ENCODE measurements around the gene MYO5A.

DNA sequence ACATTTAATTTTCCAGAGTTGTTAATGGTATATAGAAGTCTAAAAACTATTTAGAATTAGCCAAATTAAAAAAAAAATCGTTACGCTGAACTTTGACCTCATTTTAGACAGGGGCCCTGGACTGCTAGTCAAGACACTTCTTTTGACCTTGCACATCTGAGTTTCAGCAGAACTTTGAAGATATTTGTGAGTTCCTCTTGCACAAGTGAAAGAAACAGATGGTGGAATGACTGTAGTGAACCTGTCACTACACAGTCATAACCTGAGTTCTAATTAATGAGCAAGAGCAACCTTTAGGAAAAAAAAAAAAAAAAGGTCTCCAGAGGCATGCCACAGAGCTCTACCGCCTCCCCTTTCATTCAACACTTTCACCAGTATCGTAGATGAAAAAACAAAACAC is 238.4 kb downstream of the MYO5A start:
- TF ChIP-seq SMC3 (IDR thresholded peaks at IDR 0.05; ENCODE audit: low read depth, low read length) (no peak), MEF2A (IDR thresholded peaks at IDR 0.05; ENCODE audit: borderline replicate concordance, low read depth) (no peak), GABPA (IDR thresholded peaks at IDR 0.05; ENCODE audit: low read depth) (no peak), SIN3A (IDR thresholded peaks at IDR 0.05; ENCODE audit: borderline replicate concordance, low read depth, low read length) (no peak), TCF12 (IDR thresholded peaks at IDR 0.05) (no peak), TAF1 (IDR thresholded peaks at IDR 0.05; ENCODE audit: borderline replicate concordance, low read depth, low read length) (no peak), JUND (IDR thresholded peaks at IDR 0.05) (no peak), RCOR1 (IDR thresholded peaks at IDR 0.05; ENCODE audit: low read length) (no peak), POLR2AphosphoS5 (IDR thresholded peaks at IDR 0.05; ENCODE audit: low read depth, low read length) (no peak)
- TF ChIP-seq, protein P1, sequence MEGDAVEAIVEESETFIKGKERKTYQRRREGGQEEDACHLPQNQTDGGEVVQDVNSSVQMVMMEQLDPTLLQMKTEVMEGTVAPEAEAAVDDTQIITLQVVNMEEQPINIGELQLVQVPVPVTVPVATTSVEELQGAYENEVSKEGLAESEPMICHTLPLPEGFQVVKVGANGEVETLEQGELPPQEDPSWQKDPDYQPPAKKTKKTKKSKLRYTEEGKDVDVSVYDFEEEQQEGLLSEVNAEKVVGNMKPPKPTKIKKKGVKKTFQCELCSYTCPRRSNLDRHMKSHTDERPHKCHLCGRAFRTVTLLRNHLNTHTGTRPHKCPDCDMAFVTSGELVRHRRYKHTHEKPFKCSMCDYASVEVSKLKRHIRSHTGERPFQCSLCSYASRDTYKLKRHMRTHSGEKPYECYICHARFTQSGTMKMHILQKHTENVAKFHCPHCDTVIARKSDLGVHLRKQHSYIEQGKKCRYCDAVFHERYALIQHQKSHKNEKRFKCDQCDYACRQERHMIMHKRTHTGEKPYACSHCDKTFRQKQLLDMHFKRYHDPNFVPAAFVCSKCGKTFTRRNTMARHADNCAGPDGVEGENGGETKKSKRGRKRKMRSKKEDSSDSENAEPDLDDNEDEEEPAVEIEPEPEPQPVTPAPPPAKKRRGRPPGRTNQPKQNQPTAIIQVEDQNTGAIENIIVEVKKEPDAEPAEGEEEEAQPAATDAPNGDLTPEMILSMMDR (IDR thresholded peaks at IDR 0.05), result no peak
- TF ChIP-seq, protein P2, sequence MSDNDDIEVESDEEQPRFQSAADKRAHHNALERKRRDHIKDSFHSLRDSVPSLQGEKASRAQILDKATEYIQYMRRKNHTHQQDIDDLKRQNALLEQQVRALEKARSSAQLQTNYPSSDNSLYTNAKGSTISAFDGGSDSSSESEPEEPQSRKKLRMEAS (IDR thresholded peaks at IDR 0.05; ENCODE audit: low read depth), result no peak

Measured in SK-N-SH (cell line).